Retinal pigment epithelial cell (primary cell): Measurements from ENCODE around the gene MED13L.

Experiments
- DNase-seq: peaks from one replicate; pipeline ENCODE4 v3.0.0-alpha.2; 2010; ENCODE audit warnings: low read depth
- H3K4me3 ChIP-seq: 2 replicates; pipeline ENCODE4 v1.5.1; 2011; ENCODE audit warnings: mild to moderate bottlenecking, low read length, control low read depth, moderate library complexity
- TF ChIP-seq, protein P1 (sequence below): conservative IDR thresholded peaks from 2 replicates; pipeline ENCODE4 v1.5.1; 2011; ENCODE audit warnings: low read depth, low read length, control low read depth, inconsistent platforms

The MED13L gene

GRCh38 chr12:116298578-116298977 is 21.1 kb upstream of the MED13L start:
- no peak for DNase-seq
- TF ChIP-seq, protein P1, sequence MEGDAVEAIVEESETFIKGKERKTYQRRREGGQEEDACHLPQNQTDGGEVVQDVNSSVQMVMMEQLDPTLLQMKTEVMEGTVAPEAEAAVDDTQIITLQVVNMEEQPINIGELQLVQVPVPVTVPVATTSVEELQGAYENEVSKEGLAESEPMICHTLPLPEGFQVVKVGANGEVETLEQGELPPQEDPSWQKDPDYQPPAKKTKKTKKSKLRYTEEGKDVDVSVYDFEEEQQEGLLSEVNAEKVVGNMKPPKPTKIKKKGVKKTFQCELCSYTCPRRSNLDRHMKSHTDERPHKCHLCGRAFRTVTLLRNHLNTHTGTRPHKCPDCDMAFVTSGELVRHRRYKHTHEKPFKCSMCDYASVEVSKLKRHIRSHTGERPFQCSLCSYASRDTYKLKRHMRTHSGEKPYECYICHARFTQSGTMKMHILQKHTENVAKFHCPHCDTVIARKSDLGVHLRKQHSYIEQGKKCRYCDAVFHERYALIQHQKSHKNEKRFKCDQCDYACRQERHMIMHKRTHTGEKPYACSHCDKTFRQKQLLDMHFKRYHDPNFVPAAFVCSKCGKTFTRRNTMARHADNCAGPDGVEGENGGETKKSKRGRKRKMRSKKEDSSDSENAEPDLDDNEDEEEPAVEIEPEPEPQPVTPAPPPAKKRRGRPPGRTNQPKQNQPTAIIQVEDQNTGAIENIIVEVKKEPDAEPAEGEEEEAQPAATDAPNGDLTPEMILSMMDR: no peak
- no peak overlapping the region for H3K4me3 ChIP-seq

GRCh38 chr12:116297224-116297834 is 19.8 kb upstream of the MED13L start:
- H3K4me3 ChIP-seq: no peak overlapping the region
- TF ChIP-seq, protein P1: no peak
- DNase-seq: no peak

DNA sequence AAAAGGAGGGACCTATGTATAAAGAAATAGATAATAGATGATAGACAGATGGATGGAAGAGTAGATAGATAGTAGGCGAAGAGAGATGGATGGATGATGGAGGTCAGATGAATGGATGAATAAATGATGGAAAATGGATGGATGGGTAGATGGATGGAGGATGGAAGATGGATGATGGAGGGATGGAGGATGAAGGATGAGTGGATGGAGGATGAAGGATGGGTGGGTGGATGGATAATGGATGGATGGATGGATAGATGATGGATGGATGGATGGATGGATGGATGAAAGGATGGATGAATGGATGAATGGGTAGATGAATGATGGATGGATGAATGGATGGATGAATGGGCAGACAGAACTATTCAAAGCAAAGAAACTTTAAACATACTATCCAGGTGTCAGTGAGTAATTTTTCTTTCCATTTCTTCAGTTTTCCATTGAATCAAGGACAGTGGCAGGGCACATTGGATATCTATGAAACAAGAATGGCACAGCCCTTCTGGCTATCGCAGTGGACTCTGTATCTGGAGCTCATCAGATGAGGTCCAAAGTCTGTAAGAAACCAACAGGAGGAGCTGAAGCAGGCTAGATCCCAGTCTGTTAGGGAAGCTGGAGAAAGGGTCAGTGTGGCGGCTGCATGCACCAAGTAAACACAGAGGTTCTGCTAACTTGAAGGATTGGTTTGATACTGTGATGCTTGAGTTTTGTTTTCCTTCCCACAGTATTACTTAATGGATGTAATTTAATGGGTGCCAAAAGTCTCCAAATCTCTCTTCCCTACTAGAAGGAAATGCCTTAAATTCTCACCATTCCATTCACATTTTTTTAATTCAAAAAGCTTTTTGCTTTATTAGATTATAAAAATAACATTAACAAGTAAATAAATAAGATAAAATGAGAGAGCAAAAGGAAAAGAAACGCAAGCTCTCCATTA is 18.1 kb upstream of the MED13L start:
- TF ChIP-seq, protein P1: no peak
- H3K4me3 ChIP-seq: no peak overlapping the region
- no peak for DNase-seq

DNA sequence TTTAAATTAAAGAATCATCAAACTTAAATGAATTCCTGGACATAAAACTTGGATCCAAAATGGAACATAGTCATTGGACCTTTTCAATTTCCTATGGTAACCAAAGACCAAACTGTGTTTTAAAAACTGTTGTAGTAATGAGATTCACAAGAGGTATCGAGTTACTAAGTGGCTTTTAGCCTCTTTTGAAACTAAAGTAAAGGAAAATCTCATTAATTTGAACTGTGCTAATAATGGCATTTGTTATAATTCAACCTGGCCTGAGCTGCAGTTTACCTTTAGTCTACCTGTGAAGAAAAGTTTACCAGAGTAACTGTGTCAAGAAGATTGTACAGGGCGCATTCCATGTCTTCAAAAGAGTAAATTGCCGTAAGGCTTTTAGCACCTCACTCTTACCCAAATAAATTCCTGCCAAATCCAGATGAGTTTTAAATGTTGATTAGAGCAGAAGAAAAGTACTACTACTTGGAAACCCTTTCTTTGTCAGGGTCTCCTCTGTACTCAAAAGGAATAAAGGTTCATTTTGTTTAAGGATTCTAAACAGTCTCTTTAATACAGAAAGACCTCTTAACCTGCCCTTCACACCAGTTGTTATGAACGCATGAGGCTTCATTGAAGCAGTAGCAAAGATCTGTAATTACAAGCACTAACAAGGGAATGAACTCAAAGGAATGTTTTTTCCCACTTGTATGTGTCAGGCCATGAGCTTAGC is 17.1 kb upstream of the MED13L start:
- DNase-seq: no peak
- no peak overlapping the region for H3K4me3 ChIP-seq
- TF ChIP-seq, protein P1: no peak

GRCh38 chr12:116293687-116294453 is 16.4 kb upstream of the MED13L start:
- TF ChIP-seq, protein P1: no peak
- H3K4me3 ChIP-seq: no peak overlapping the region
- DNase-seq: no peak

DNA sequence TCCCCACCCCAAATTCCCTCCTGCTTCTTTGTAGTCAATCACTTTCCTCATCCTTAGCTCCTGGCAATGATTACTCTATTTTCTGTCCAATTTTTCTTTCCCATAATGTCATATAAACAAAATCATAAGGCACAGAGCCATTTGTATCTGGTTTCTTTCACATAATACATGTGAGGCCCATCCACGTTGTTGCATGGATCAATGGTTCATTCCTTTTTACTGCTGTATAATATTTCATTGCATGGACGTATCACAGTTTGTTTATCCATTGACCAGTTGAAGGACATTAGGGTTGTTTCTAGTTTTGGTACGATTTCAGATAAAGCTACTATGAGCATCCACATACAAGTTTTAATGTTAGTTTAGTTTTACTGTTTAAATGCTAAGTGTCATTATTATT is 13.7 kb upstream of the MED13L start:
- no peak overlapping the region for H3K4me3 ChIP-seq
- no peak for DNase-seq
- TF ChIP-seq, protein P1: no peak
